ENCODE measurements around the gene ZFP1.
"Not testable (repeated sequence)": the region's sequence is repeated elsewhere in the genome, so short reads cannot be mapped to it uniquely, and the experiment has no call there.

Gene ZFP1

DNA sequence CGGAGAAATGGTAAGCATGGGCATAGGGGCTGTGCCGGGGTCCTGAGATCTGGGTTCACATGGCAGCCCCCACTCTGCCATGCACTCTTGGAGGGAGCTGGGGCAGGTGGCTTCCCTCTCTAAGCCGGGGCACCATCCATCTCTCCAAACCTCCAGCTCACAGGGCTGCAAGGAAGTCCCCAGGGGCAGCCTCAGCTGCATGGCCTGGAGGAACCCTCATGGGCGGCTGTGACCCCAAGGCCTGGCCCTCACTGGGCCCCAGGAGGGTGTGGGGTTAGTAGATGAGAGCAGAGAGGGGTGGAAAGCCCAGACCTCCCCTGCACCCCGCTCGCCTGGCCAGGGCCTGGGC is 56.1 kb downstream of the ZFP1 start:
- no peak for DNase-seq (ENCODE audit: low read depth, low spot score)

DNA sequence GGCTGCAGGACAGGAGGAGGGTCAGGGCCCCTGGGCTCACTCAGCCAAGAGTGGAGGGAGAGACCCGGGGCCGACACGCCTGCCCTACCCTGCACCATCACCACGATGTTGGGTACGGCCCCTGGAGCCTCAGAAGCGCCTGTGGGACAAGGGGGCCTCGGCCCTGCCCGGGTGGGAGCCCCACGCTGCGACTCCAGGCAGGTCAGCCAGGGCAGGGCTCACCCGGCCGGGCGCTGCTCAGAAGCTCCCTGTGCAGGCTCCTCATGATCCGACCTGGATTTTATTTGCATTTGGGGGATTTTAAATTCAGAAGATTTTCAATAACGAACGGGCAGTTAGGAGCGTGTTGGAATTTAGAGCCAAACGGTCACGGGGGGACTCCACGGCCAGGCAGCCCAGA is 56.6 kb downstream of the ZFP1 start:
- not testable (repeated sequence) for DNase-seq (ENCODE audit: low read depth, low spot score)

DNA sequence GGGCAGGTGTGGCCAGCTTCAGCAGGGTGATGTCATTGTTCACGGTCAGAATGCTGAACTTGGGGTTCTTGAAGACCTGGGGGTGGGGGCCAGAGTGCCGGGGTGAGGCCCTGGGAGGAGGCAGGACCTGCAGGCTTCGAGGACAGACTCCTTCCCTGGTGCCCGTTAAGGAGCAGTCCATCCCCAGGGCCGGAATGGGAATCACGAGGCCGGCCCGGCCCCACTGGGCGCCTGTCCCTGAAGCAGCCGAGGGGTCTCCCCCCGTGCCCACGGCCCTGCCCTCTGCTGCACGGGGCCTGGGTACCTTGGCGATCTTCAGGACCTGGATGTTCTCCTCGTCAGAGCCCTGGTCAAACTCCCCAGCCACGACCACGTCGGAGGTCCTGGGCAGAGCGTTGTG is 57.1 kb downstream of the ZFP1 start:
- not testable (repeated sequence) for DNase-seq (ENCODE audit: low read depth, low spot score)

DNA sequence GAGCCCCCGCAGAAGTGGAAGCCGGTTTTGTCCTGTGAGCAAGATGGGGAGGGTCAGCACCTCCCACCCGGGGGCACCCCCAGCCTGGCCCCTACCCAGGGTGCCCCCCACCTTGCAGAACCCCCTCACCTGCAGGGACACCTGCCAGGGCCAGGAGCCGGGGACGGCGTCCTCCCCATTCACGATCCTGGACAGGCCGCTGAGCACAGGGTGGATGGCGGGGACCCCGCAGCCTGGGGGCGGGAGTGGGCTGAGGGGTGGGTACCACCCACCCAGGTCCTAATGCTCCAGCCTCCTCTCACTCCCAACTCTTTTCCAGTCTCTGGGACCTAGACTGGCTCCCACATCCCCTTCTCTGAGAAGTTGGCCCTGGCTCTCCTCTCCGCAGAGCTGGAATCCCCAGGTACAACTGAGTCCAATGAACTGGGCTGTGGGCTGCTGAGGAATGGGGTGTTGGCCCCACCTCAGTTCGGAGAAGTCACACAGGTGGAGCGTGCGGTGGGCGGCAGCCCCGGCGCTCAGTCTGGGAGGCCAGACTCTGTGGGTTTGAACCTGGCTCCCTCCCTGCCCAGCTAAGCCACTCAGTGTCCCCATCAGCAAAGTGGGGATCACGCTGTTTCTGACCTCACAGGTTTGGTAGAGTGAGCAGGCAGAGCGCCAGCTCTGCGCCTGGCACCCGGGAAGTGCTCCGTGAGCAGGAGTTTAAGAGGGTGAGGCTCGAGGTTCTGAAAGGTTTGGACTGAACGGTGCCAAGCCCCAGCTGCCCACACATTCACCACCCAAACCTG is 57.8 kb downstream of the ZFP1 start:
- DNase-seq (ENCODE audit: low read depth, low spot score) = not testable (repeated sequence)

DNA sequence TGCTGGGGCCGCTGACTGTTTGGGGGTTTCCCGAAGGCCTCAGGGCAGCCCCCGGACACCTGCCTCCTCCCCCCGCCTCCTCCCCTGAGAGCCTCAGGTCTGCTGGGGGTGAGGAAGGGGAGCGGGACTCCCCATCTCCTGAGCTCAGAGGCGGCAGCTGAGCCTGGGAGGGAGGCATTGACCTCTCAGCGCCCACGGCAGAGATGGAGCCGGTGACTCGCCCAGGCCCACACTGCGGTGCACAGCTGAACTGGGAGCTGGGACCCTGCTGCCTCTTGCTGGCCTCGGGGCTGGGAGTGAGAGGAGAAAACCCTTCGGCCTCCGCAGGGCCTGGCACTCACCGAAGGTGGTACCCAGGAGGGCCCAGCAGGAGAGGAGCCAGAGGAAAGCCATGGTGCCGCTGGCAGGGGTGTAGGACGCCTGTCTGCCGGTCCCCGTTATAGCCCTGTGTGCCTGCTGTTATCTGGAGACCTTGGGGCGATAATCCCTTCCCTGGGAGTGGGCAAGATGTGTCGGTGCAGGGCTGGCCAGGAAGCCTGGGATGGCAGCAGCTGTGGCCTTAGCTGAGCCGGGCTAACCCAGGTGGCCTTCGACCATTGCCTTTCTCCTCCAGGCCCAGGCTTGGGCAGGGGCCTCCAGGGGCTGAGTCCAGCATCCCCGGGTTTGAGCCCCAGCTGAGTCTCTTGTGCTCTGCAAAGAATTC is 58.6 kb downstream of the ZFP1 start, which contains the start of gene CTRB2:
TSS of gene CTRB2 (minus strand) at position 413 of the 703 bp plus-strand sequence. CDS start at position 393, 20 bp downstream.
- DNase-seq (ENCODE audit: low read depth, low spot score) = no peak

DNA sequence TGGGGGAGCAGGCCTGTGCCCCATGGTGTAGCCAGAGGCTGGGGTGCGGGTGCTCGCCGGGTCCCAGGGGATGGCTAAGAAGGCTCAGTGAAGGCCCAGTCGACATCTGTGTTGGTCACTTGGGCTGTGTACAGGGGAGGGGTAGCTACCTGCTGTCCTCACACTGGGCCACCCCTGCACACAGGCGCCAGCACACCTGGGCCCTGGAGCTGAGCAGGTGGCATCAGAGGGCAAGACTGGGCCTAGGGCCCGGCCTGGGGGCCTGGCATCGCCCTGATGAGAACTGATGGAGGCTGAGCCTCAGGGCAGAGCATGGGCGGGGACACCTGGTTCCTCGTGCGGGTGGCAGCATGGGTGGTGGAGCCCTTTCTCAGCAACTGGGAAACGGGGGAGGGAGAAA is 59.5 kb downstream of the ZFP1 start:
- no peak for DNase-seq (ENCODE audit: low read depth, low spot score)

DNA sequence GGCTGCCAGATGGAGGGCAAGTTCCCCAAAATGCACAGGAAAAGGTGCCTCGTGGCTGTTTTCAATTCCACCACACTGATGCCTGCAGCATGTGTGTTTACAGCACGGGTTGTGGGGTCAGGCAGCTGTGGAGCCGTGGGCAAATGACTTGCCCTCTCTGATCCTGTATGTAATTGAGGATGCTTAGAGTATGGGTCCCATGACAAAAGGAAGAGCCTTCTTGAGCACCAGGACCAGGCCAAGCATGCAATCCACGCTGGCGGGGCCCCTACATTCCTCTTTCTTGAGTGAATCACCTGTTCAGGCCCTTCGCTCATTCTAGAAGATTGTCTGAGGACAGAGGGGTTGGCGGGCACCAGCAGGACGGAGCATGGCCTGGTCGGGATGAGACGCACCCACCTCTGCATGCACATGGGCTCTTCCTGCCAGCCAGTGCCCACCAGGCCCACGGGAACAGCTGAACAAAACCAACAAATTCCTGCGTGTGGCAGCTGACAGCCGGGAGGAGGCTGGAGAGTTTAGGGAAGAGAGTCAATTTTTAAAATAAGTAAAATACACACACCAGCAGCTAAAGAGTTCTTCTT is 60.0 kb downstream of the ZFP1 start:
- no peak for DNase-seq (ENCODE audit: low read depth, low spot score)

DNA sequence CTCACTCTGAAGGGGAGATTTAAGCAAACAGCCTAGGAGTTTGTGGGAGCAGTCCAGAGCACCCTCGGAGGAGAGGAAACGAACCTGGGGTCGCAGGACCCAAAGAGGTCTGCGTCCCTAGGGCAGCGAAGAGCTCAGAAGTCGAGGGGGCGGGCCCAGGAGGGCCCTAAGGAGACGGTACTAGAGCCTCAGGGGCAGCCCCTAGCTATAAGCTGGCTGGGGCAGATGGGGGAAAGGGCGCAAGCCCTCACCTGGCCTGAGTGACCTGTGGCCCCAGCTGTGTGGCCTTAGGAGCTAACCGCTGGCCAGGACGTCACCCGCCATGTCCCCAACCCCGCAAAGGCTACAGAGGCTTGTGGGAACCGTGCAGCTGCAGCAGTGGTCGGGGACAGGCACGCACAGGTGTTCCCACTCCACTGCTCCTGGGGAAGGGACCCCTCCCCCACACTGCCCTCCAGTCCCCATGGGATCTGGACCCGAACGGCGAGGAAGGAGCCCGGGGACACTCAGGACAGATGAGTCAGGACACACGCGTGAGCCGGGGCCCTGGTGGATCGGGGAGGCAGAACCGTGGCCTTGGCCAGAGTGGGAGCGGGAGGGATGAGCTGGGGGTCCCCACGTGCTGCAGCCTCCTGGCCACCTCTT is 60.7 kb downstream of the ZFP1 start:
- no peak for DNase-seq (ENCODE audit: low read depth, low spot score)

DNA sequence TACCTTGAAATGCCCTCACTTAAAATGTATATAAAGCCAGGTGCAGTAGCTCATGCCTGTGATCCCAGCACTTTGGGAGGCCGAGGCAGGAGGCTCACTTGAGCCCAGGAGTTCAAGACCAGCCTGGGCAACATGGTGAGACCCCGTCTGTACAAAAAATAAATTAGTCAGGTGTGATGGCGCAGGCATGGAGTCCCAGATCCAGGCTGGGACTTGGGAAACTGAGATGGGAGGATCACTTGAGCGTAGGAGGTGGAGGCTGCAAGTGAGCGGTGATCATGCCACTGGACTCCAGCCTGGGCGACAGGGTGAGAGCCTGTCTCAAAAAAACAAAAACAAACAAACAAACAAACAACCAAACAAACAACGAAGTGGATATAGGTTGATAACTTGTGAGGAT is 61.2 kb downstream of the ZFP1 start:
- DNase-seq (ENCODE audit: low read depth, low spot score) = not testable (repeated sequence)

DNA sequence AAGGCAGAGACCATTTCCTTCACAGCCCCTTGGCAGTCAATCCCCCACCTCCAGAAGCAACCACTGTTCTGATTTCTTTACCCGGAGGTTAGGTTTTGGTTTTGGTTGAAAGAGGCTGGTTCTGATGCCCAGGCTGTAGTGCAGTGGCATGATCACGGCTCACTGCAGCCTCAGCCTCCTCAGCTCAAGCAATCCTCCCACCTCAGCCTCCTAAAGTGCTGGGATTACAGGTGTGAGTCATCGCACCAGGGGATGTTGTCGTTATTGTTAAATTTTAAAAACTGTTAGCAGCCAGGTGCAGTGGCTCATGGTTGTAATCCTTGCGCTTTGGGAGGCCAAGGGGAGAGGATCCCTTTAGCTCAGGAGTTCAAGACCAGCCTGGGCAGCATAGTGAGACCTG is 61.6 kb downstream of the ZFP1 start:
- no peak for DNase-seq (ENCODE audit: low read depth, low spot score)

DNA sequence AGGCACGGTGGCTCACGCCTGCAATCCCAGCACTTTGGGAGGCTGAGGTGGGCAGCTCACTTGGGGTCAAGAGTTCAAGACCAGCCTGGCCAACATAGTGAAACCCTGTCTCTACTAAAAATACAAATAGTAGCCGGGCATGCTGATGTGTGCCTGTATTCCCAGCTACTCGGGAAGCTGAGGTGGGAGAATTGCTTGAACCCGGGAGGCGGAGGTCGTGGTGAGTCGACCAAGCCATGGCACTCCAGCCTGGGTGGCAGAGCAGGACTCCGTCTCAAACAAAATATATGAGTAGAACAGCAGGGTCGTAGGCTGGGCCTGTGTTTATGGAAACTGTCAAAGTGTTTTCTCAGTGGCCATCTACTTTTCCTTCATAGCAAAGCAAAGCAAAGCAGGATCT is 63.0 kb downstream of the ZFP1 start:
- DNase-seq (ENCODE audit: low read depth, low spot score) = not testable (repeated sequence)

DNA sequence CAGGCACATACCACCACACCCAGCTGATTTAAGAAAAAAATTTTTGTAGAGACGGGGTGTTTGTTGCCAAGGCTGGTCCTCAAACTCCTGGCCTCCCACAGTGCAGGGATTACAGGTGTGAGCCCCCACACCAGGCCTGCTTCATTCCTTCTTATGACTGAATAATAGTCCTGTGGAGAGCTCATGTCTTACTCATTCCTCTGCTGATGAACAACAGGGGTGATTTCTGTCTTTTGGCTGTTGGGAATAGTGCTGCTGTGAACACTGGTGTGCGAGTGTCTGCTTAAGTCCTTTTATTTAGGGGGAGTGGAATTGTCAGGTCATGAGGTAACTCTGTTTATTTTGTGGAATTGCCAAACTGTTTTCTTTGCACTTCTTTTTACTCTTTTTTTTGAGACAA is 67.8 kb downstream of the ZFP1 start:
- no peak for DNase-seq (ENCODE audit: low read depth, low spot score)

DNA sequence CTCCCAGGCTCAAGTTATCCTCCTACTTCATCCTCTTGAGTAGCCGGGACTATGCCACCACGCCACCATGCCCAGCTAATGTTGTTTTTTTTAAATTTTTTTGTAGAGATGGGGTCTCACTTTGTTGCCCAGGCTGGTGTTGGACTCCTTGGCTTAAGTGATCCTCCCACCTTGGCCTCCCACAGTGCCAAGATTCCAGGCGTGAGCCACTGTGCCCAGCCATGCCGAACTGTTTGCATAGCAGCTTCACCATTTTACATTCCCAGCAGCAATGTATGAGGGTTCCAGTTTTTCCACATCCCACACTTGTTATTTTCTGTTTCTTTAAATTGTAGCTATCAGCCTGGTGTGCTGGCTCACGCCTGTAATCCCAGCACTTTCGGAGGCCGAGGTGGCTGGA is 68.3 kb downstream of the ZFP1 start:
- DNase-seq (ENCODE audit: low read depth, low spot score) = no peak

DNA sequence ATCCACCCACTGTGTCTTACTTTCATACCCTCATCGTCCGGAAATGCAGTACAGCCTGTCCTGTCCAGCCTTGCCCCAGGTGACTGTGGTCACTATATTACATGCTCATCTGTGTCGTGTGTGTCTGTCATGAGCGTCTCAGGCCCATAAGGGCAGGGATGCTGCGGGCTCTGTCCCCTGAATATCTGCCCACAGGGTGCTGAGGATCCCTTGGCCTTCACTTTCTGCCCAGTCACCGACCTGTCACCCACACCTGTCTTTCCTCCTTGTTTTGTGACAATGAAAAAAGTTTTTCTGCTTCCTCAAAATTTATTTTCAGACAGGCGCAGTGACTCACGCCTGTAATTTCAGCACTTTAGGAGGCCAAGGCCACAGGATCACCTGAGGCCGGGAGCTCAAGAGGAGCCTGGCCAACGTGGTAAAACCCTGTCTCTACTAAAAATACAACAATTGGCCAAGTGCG is 69.1 kb downstream of the ZFP1 start:
- no peak for DNase-seq (ENCODE audit: low read depth, low spot score)

DNA sequence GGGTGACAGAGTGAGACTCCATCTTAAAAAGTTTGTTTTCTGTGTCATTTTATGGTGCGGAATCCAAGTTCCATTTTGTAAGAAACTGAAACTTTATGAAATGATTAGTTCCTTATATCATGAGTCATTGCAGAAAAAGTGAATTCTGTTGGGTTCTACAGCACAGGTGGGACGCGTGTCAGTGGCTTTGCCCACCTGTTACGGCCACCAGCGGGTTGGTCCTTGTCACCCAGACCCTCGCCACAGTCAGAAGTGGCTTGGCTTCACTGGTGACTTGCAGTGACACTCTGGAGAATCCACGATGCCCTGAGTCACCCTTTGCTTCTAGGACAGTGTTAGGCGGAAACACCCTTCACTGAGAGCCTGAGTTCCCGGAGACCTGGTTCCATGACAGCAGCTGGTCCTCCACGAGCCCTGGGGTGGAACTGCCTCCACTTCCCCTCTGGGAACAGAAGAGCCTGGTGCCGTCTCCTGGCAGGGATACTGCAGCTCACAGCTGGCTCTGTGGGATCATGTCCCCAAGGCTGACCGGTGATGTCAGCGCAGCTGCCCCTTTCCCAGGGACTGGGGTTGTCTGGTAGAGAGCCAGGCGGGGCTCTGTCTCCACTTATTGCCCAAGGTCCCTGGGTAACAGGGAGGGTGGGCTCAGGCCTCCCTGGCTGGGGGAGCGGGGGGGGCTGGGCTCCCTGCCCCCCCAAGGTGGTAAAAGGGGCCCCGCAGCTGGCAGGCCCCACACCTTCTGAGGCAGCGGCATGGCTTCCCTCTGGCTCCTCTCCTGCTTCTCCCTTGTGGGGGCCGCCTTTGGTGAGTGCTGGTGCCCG is 70.1 kb downstream of the ZFP1 start, which contains the start of gene CTRB1:
TSS of gene CTRB1 (plus strand) at position 733 of the 821 bp plus-strand sequence. CDS start at position 753, 20 bp downstream.
- DNase-seq (ENCODE audit: low read depth, low spot score) = no peak

DNA sequence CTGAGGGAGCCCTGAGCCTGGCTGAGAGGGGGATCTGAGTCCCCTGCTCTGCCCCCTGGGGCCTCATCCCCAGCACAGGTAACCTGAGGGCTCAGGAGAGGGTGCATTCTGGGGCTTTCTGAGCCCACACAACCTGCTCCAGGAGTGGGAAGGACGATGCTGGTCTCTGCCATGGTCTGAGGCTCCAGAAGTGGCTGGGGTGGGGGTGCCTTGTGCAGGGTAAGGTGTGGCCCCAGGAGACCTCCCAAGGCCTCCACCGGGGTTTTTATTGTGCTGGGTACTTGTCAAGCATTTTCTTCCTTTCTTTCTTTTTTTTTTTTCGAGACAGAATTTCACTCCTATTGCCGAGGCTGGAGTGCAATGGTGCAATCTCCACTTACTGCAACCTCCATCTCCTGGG is 70.8 kb downstream of the ZFP1 start:
- DNase-seq (ENCODE audit: low read depth, low spot score) = no peak

DNA sequence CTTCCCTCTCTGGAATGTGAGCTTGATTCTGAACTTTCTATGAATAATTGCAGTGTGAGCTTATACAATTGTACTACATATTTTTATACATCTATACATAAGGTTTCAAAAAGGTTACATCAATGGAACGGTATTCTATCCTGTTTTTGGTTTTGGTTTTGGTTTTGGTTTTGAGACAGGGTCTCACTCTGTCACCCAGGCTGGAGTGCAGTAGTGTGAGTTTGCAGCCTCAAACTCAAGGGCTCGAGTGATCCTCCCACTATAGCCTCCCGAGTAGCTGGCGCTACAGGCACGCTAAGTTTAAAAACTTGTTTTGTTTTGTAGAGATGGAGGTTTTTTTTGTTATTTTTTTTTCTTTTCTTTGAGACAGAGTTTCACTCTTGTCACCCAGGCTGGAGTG is 71.5 kb downstream of the ZFP1 start:
- no peak for DNase-seq (ENCODE audit: low read depth, low spot score)

Data from ELF-1 (cell line).